GM18505 (cell line): Measurements from ENCODE around the gene FLAD1.
A peak's percentile ranks its signal among the peaks of the same experiment; 100 is the strongest.

Experiments used
- ATAC-seq: cut with Tn5 transposase; IDR thresholded peaks from one replicate; pipeline ENCODE4 v1.9.1; 2021; ENCODE audit not compliant: unreplicated experiment
- POLR2A ChIP-seq: IDR thresholded peaks from 4 replicates; pipeline ENCODE4 v1.6.1; 2011; ENCODE audit warnings: borderline replicate concordance; ENCODE audit not compliant: insufficient read depth, insufficient read length; ENCODE audit errors: extremely low read depth

FLAD1 gene

GRCh38 chr1:154982897-154983648 is at the start of gene FLAD1:
Gene FLAD1 (plus strand): TSS chr1:154983344. CDS start chr1:154983695, 351 bp downstream.
- peak; percentile 96 for ATAC-seq
- peak; percentile 77 for TF ChIP-seq POLR2A

GRCh38 chr1:154934358-154934948 is 48.7 kb upstream of the FLAD1 start:
- ATAC-seq, result no peak
- no peak for TF ChIP-seq POLR2A

GRCh38 chr1:154935749-154936554 is 47.2 kb upstream of the FLAD1 start:
- no peak for ATAC-seq
- TF ChIP-seq POLR2A, result no peak

- ATAC-seq, result peak; percentile 72
These were observed 46.5 kb upstream of the FLAD1 start, which contains the start of gene PMVK for GRCh38 chr1:154936555-154937084. Gene PMVK (minus strand): TSS chr1:154936719. CDS start chr1:154936685, 34 bp downstream.

DNA sequence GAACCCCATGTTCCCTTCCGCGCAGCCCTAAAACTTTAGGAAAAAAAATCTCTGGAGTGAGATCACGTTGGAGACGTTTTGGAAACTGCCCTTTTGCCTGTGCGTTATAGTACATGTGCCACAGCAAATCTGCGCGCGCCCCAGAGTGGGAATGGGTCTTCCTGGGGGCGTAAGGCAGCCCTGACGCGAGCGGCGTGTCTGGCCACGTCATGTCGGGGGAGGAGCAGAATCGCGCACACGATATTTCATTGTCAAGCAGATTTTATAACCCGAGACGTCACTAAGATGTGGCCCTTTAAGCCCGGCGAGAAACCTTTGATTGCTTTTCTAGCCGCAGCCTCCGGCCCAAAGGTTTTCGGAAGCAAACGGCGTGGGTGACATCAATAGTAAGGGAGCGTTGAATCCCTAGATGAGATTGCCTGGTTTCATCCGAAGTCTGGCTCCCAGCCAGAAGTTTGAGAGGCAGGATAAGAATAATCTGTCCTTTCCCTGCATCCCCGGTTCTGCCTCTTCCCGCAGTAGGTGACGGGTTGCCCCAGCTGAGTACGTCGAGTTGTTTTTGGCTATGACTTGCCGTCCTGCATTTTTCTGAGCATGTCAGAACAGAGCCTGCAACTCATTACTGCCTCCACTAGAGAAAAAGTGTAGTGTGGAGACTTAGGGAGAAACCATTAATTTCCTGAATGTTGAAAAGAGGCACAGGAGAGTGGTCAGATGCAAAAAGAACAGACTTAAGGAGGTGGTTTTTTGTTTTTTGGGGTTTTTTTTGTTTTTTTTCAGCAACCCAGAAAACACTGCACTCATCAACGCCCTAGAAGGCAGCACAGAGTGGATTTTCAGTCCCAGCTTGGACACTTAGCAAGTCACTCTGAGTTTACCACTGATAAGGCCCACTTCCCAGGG is 45.8 kb upstream of the FLAD1 start:
- peak; percentile 58 for ATAC-seq
- TF ChIP-seq POLR2A, result no peak

More at GRCh38 chr1:154936555-154937084, 46.5 kb upstream of the FLAD1 start, which contains the start of gene PMVK:
- TF ChIP-seq POLR2A, result peak; percentile 84

- ATAC-seq, result no peak
- no peak for TF ChIP-seq POLR2A
These were observed 45.2 kb upstream of the FLAD1 start for GRCh38 chr1:154937988-154938386.

DNA sequence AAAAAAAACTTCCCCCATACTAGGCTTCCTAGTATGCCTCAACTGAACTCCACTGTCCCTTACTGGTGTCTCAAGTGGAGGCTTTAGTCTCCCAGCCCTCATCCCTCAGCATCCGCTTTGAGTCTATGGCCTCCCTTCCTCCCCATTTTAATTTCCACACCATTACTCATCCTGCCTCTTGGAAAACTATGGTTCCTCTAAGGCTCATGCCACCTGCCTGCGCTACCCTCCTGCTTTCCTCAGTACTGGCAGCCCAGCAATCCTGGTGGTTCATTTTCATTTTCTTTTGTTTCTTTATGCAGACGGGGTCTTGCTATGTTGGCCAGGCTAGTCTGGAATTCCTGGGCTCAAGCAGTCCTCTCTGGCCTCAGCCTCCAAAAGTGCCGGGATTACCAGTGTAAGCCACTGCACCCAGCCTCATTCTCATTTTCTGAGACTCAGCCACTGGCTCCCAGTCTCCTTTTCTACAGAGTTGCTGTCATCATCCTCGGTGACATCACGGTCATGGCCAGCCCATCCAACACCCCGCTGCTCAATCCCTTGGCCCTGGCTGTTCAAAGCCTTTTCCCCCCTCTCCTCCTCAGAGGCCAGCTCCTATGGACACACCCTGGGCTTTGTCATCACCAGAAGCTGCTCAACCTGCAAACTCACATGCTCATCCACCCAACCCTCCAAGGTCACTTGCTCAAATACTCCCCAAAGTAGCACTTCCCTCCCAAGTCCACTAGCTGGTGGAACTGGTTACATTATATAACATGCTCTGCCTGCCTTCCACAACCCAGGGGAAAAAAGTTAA is 44.3 kb upstream of the FLAD1 start:
- no peak for ATAC-seq
- TF ChIP-seq POLR2A, result no peak

- peak; percentile 30 for TF ChIP-seq POLR2A
- no peak for ATAC-seq
These were observed 43.0 kb upstream of the FLAD1 start for GRCh38 chr1:154940213-154940560.

- ATAC-seq, result no peak
- TF ChIP-seq POLR2A, result no peak
These were observed 42.4 kb upstream of the FLAD1 start for GRCh38 chr1:154940651-154941194.

GRCh38 chr1:154941333-154942013 is 41.7 kb upstream of the FLAD1 start:
- no peak for TF ChIP-seq POLR2A
- ATAC-seq, result no peak
